H1 (cell line): ENCODE data around the gene FBN2.

Source experiments
- CEBPB ChIP-seq: IDR thresholded peaks from 2 replicates; pipeline ENCODE4 v1.6.1; 2012; ENCODE audit warnings: low read depth, low read length
- CHD2 ChIP-seq: IDR thresholded peaks from 2 replicates; pipeline ENCODE4 v1.6.1; 2012; ENCODE audit warnings: low read length, improper control_type of control experiment
- EGR1 ChIP-seq: IDR thresholded peaks from 2 replicates; pipeline ENCODE4 v1.6.1; 2011; ENCODE audit warnings: low read depth, low read length, borderline replicate concordance
- EZH2 ChIP-seq: fragments of 200-600 bp; sonication (generic); IDR thresholded peaks from 2 replicates; pipeline ENCODE4 v1.7.1; 2012; ENCODE audit warnings: low read depth, mild to moderate bottlenecking, moderate library complexity, low read length, inconsistent platforms; ENCODE audit not compliant: severe bottlenecking
- POLR2AphosphoS5 ChIP-seq: IDR thresholded peaks from 2 replicates; pipeline ENCODE4 v1.6.1; 2011; ENCODE audit warnings: low read depth, low read length
- SP4 ChIP-seq: IDR thresholded peaks from 2 replicates; pipeline ENCODE4 v1.6.1; 2012; ENCODE audit warnings: low read length, inconsistent platforms
- TF ChIP-seq, protein P1 (sequence below): IDR thresholded peaks from 2 replicates; pipeline ENCODE4 v1.6.1; 2012; ENCODE audit warnings: inconsistent platforms
- TF ChIP-seq, protein P2 (sequence below), 3 experiments: IDR thresholded peaks; 1 replicate in 2 of 3; 2 replicates in 1 of 3; pipeline versions ENCODE4 v1.5.1 to v1.6.1; 2011; ENCODE audit warnings: low read length in 3 of 3, mild to moderate bottlenecking in 3 of 3, inconsistent platforms in 2 of 3, low read depth in 1 of 3, moderate library complexity in 1 of 3; ENCODE audit not compliant: insufficient read depth in 1 of 3; ENCODE audit errors: control extremely low read depth in 1 of 3

DNA sequence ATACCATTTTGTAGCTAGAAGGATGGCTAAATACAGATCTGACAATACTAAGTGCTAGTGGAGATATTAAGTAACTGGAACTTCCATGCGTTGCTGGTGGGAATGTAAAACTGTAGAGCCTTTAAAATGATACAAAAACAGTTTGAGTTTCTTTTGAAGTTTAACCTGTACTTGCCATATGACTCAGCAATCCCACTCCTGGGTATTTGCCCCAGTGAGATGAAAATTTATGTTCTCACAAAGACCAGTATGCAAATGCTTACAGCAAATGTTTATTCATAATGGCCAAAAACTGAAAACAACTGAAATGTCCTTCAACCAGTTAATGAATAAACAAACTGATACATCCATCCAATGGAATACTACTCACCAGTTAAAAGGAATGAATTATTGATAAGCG is 317.2 kb downstream of the FBN2 start:
- TF ChIP-seq EZH2 (no peak), EGR1 (no peak), CHD2 (no peak), POLR2AphosphoS5 (no peak), CEBPB (no peak), SP4 (no peak)
- TF ChIP-seq, protein P1, sequence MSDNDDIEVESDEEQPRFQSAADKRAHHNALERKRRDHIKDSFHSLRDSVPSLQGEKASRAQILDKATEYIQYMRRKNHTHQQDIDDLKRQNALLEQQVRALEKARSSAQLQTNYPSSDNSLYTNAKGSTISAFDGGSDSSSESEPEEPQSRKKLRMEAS = no peak
- TF ChIP-seq, protein P2, sequence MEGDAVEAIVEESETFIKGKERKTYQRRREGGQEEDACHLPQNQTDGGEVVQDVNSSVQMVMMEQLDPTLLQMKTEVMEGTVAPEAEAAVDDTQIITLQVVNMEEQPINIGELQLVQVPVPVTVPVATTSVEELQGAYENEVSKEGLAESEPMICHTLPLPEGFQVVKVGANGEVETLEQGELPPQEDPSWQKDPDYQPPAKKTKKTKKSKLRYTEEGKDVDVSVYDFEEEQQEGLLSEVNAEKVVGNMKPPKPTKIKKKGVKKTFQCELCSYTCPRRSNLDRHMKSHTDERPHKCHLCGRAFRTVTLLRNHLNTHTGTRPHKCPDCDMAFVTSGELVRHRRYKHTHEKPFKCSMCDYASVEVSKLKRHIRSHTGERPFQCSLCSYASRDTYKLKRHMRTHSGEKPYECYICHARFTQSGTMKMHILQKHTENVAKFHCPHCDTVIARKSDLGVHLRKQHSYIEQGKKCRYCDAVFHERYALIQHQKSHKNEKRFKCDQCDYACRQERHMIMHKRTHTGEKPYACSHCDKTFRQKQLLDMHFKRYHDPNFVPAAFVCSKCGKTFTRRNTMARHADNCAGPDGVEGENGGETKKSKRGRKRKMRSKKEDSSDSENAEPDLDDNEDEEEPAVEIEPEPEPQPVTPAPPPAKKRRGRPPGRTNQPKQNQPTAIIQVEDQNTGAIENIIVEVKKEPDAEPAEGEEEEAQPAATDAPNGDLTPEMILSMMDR (IDR thresholded peaks at IDR 0.05; ENCODE audit: control extremely low read depth in 1 of 3, insufficient read depth in 1 of 3, low read depth in 1 of 3, low read length in 3 of 3) = no peak
